ENCODE measurements around the gene GRK7.

GRK7 gene, protein sequence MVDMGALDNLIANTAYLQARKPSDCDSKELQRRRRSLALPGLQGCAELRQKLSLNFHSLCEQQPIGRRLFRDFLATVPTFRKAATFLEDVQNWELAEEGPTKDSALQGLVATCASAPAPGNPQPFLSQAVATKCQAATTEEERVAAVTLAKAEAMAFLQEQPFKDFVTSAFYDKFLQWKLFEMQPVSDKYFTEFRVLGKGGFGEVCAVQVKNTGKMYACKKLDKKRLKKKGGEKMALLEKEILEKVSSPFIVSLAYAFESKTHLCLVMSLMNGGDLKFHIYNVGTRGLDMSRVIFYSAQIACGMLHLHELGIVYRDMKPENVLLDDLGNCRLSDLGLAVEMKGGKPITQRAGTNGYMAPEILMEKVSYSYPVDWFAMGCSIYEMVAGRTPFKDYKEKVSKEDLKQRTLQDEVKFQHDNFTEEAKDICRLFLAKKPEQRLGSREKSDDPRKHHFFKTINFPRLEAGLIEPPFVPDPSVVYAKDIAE (N-terminal part only)

DNA sequence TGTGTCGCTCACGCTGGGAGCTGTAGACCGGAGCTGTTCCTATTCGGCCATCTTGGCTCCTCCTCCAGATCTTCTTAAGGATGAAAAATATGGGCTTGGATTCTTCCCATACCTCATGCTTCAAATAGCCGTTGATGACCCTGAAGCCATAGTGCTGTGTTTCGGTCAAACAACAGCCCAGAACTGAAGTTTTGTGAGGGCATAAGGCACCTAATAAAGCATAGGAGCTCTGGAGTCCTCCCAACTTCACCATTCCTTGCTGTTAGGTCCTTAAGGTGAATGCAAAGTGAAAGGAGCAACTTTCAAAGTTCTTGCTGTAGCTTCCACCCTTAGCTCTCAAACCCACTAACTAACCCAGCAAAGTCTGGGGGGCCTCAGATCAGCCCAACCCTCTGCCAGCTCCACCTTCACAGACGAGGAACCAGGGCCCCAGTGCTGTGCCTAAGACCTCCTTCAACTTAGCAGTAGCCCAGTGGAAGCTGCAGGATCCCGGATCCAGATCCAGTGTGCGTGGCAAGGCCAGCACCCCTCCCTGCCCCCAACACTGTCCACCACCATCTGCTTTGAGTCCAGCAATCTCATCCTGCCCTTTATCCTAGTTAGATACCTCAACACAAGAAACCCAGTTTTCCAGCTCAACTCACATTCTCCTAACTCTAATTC is at the start of gene GRK7:
Gene GRK7, plus strand, starts transcription at position 321 of the 663 bp plus-strand sequence. CDS start 14,877 bp downstream, outside the sequence.
- TF ChIP-seq, protein P1, sequence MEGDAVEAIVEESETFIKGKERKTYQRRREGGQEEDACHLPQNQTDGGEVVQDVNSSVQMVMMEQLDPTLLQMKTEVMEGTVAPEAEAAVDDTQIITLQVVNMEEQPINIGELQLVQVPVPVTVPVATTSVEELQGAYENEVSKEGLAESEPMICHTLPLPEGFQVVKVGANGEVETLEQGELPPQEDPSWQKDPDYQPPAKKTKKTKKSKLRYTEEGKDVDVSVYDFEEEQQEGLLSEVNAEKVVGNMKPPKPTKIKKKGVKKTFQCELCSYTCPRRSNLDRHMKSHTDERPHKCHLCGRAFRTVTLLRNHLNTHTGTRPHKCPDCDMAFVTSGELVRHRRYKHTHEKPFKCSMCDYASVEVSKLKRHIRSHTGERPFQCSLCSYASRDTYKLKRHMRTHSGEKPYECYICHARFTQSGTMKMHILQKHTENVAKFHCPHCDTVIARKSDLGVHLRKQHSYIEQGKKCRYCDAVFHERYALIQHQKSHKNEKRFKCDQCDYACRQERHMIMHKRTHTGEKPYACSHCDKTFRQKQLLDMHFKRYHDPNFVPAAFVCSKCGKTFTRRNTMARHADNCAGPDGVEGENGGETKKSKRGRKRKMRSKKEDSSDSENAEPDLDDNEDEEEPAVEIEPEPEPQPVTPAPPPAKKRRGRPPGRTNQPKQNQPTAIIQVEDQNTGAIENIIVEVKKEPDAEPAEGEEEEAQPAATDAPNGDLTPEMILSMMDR (IDR thresholded peaks at IDR 0.05; ENCODE audit: low read length, missing control alignments) = no peak

DNA sequence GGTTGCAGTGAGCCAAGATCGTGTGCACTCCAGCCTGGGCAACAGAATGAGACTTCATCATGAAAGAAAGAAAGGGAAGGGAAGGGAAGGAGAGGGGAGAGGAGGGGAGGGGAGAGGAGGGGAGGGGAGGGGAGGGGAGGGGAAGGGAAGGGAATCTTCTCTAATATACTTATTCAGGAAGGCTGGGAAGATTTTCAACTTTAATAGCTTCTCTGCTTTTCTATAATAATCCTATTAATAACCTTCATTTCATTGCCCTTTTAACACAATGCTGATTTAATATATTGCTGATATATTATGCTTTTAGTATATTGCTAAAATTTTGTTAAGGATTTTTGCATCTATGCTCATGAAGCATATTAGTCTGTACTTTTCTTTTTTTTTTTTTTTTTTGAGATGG is 48.5 kb upstream of the GRK7 start:
- no peak for DNase-seq (ENCODE audit: low read depth)
- TF ChIP-seq, protein P1 (IDR thresholded peaks at IDR 0.05; ENCODE audit: low read length, missing control alignments) = no peak
- H3K4me3 ChIP-seq (replicated peaks; ENCODE audit: low read depth, low read length) = no peak overlapping the region

More for the DNA sequence above, at the start of gene GRK7:
- H3K4me3 ChIP-seq (replicated peaks; ENCODE audit: low read depth, low read length) = no peak within 1 kb of the TSS
- no peak for DNase-seq (ENCODE audit: low read depth)

DNA sequence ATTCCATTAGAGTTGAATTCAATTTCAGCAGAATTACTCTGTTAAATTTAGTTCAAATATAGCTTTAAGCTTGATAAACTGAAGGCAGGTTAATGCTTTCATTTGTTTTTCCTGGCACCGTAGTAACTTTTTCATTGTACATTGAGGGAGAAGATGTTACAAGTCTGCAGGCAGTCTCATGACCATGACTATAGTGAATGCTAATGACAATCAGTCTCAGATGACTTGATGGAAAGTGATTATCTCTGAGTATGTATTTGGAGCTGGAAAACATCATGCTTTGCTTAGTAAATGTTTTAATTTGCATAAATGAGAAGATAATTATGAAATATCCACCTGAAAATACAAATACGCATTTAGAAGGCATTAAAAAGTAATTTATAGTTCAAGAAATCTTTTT is 41.1 kb upstream of the GRK7 start:
- TF ChIP-seq, protein P1 (IDR thresholded peaks at IDR 0.05; ENCODE audit: low read length, missing control alignments) = no peak
- no peak overlapping the region for H3K4me3 ChIP-seq (replicated peaks; ENCODE audit: low read depth, low read length)
- no peak for DNase-seq (ENCODE audit: low read depth)

- DNase-seq (ENCODE audit: low read depth) = no peak
- TF ChIP-seq, protein P1 (IDR thresholded peaks at IDR 0.05; ENCODE audit: low read length, missing control alignments) = no peak
- H3K4me3 ChIP-seq (replicated peaks; ENCODE audit: low read depth, low read length) = no peak overlapping the region
Observed at GRCh38 chr3:141722648-141723047, 40.6 kb upstream of the GRK7 start.

DNA sequence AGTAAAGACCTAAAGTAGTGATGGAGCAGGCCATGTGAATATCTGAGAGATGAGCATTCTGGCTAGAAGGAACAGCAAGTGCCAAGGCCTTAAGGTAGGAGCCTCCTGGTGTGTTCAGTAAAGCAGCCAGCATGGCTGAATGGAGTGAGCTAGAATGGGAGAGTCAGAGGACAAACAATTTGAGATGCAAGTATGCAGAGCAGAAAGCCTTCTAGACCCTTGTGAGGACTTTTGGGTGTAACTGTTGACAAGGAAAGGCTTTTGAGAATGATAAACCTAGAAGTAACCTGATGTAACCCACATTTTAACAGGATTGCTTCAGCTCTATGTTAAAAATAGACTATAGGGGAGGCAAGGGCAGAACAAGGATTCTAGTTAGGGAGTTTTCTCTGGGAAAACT is 40.0 kb upstream of the GRK7 start:
- DNase-seq (ENCODE audit: low read depth) = no peak
- TF ChIP-seq, protein P1 (IDR thresholded peaks at IDR 0.05; ENCODE audit: low read length, missing control alignments) = no peak

DNA sequence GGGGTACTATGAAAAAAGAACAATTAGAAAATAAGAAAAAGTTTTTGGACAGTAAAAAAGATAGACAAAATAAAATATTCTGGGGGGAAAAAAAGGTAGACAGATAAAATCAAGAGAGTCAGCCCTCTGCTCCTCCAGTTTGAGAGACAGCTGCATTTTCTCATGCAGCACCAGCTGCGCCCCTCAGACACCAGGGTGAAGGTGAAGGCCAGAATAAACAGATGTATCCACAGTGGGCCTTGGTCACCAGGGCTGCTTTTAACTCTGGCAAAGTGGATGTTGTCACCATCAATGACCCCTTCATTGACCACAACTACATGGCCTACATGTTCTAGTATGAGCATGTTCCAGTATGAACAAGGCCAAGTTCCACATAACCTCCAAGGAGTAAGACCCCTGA is 39.0 kb upstream of the GRK7 start:
- DNase-seq (ENCODE audit: low read depth) = no peak
- no peak overlapping the region for H3K4me3 ChIP-seq (replicated peaks; ENCODE audit: low read depth, low read length)
- TF ChIP-seq, protein P1 (IDR thresholded peaks at IDR 0.05; ENCODE audit: low read length, missing control alignments) = no peak

More for the DNA sequence above, 40.0 kb upstream of the GRK7 start:
- H3K4me3 ChIP-seq (replicated peaks; ENCODE audit: low read depth, low read length) = no peak overlapping the region

All from fibroblast of pulmonary artery (primary cell).